OCI-LY3 (cell line): ENCODE data around the gene GDPD5.

Source experiments
- CTCF ChIP-seq: fragments of 200-600, 300-600 bp; sonication (generic); IDR thresholded peaks from 2 replicates; pipeline ENCODE4 v1.5.1; 2014; ENCODE audit warnings: antibody characterized with exemption, low read length, low read depth
- EZH2phosphoT487 ChIP-seq: fragments of 200-600 bp; shearing (Covaris generic); IDR thresholded peaks from 2 replicates; pipeline ENCODE4 v1.6.1; 2018; ENCODE audit warnings: antibody characterized with exemption, mixed run types, low read depth

DNA sequence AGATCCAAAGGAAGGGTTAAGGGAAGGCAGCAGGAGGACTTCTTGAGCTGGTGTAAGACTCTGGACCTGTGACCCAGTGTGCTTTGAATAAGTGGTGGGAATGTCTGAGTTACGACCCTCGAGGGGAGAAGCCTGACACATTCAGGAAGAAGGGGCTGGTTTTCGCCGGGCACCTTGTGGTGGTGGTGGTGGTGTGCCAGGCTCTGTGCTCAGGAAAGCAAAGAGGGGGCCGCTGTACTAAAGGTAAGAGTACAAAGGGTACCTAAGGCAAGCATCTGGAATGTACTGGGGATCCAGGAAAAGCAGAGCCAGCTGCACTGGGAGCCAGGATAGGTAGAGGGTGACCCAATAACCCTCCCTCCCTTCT, 99.0 kb downstream of the GDPD5 start:
- TF ChIP-seq EZH2phosphoT487 (no peak), CTCF (no peak)
